Stimulated activated CD4-positive, alpha-beta T cell treated with anti-CD3 and anti-CD28 coated beads, Interleukin-12 subunit alpha, Interleukin-12 subunit beta, amount 100 ng/mL, for 48 hours (primary cell): ENCODE results near the gene RLBP1.

Experiments
- DNase-seq, 3 donors: peaks; one replicate each; pipeline ENCODE4 v3.0.0-alpha.2; 2020; ENCODE audit warnings: low read depth in 2 of 3, low spot score in 1 of 3

Gene RLBP1

DNA sequence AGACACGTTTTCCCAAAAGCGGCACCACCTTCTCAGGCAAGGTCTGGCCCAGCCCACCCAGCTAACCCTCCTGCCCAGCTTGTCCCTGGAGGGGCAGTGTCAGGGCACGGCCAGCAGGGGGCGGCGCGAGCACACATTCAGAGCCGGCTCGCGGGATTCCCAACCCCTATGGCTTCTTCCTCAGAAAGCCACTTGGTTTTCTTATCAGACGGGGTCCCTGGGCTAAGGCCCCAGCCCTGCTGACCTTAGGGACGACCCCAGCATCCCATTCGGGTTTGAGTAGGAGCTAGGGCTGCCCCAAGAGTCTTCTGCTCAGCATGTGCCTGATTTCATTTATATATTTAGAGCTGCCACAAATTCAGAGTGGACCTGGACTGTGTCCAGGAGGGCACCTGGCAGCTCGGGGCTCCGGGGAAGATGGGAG is 14.5 kb downstream of the RLBP1 start:
- DNase-seq: peak; percentile 57 to 76 (median 67)

- DNase-seq: no peak
Observed at GRCh38 chr15:89205991-89206585, 15.3 kb downstream of the RLBP1 start.

DNA sequence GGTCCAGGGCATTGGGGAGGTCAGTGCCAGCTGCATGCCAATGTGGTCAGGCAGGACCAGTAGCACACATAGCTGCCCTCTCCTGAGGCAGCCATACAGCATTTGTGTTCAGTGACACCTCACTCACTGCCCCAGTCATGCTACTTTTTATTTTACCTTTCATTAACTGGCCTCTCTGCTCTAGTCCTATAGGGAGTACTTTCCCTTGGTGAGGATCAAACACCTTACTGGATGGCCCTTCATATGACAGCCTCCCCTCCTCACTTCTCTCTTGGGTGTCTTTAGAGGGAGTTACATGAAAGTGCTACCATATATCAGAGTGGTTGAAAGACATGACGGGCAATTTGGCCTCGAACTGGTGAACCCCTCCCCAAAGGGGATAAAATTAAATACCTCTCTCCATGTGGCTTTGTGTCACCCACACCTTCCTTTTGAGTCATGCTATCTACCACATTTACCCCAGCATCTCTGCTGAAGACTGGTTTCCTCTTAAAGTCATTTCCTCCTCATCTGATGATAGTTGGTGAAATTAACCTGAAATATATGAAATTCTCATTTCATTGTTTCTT is 17.6 kb downstream of the RLBP1 start:
- DNase-seq: peak in 2 of 3 donors; percentile 20 to 37

DNA sequence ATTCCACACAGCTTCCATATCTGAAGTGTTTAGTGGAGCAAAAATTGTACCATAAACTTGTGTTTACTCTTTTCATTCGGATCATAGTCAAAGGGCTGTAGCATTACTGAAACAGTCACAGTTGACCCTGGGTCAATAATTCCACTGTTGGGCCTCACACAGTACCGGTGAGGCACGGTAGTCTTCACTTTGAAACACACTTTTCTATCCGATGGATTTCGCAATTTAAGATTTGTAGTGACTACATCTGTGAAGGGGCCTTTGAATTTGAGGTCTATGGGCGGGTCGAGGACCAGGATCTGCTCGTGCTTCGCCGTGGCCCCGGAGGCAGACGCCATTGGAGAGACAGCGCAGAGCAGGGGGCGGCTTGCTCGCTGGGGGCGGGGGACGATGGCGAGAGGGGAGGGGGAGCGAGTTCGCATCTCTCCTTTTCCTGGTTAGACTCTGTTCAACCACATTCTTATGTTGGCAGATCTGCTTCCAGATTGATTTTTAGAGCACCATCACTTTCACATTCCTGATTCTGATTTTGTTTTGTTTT is 19.8 kb downstream of the RLBP1 start:
- no peak for DNase-seq

- no peak for DNase-seq
Observed at GRCh38 chr15:89200182-89200581, 21.2 kb downstream of the RLBP1 start.

DNA sequence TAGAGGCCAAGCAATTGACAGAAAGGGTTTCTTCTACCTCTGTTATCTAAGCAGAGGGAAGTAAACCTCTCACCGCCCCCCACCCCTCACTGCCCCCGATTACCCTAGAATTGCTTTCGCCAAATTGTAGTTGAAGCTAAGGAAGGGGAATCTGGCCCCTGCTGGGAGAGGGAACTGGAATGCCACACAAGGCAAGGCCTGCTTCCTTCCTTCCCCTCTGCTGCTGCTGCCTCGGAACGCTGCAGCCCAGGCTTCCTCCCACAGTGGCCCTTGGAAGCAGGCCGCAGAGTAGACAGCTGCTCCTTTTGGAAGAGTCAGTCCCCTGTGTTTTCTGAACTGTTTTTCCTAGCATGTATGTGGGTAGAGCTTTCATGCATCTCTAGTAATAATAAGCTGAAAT is 21.6 kb downstream of the RLBP1 start:
- no peak for DNase-seq

DNA sequence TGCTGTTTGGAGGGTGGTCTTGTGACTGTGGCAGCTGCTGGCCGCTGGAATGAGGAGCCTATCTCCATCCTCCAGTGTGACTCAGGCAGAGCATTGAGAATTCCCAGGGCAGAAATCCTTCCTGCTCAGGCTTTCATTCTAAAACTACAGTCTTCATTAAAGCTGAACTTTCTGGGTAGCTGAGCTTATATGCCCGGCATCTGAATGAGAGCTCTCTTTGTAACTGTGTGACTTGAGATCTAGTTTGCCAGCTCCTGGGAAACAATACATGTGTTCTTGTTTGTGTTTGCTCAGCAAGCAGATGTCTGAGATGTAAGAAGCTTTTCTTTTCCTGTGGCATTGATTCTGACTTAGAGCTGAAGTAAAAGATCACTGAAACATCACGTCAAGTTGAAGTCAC is 22.4 kb downstream of the RLBP1 start:
- no peak for DNase-seq

DNA sequence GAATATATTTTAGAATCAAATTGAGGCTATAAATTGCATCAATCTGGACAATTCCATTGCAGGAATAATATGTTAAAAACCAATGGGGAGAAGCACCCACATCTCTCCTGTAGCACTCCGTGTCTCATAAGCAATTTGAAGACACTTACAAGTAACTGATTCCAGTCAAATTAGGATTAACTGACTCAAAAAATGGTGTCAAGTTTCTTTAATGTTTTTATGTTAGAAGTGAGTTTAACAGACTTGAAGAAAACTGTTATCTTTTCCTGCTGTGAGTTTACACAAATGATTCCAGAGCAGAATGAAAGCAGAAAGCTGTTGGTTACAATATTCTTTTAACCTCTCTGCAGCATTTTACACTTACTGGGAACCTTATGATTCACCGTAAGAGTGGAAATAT is 23.2 kb downstream of the RLBP1 start:
- DNase-seq: no peak

- no peak for DNase-seq
Observed at GRCh38 chr15:89197503-89197971, 23.8 kb downstream of the RLBP1 start.

DNA sequence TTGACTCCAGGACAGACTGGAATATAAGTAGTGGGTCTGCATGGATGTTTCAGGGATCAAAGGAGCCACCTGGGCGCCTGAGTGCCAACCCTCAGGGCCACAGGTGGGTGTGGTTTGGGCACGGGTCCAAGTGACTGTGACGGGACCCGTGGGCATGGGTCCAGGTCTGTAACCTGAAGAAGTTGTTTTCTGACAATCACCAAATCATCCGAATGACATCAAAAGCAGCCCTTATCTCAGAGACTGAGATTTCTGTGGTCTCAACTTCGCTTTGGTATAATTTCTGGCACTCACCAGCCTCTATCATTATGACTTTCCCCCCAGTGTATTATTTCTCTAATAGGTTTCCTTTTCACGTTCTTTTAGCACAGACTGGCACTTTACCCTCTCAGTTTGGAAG is 24.4 kb downstream of the RLBP1 start:
- DNase-seq: peak in 2 of 3 donors; percentile 33 to 53

- no peak for DNase-seq
Observed at GRCh38 chr15:89196241-89196640, 25.1 kb downstream of the RLBP1 start.

- no peak for DNase-seq
Observed at GRCh38 chr15:89195836-89196235, 25.5 kb downstream of the RLBP1 start.

- DNase-seq: no peak
Observed at GRCh38 chr15:89194608-89195007, 26.8 kb downstream of the RLBP1 start.

- no peak for DNase-seq
Observed at GRCh38 chr15:89192766-89193165, 28.6 kb downstream of the RLBP1 start.

- no peak for DNase-seq
Observed at GRCh38 chr15:89192136-89192535, 29.2 kb downstream of the RLBP1 start.

DNA sequence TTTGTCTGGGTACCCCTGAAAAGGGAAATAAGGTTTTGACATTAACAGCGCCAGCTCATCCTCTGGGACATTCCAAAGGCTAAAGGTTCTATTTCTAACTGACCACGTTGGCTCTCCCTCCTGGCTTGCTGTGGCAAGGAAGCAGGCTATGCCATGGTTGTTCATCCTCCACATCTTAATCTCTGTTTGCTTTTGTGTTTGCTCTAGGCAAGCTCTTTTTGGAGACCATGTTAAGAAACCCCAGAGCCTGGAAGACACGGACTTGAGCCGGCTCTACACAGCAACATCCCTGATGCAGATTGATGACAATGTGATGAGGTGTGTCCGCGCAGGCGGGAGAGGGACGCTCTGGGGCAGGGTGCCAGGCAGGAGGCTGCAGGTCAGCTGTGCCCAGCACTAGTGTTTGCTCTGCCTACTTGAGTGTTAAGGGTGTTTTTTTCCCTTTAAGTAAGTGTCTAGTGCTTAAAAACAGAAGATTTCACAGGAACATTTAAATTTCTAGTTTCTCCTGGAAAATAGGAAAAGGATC is 33.3 kb downstream of the RLBP1 start:
- no peak for DNase-seq

GRCh38 chr15:89187301-89187985 is 33.9 kb downstream of the RLBP1 start:
- DNase-seq: no peak

DNA sequence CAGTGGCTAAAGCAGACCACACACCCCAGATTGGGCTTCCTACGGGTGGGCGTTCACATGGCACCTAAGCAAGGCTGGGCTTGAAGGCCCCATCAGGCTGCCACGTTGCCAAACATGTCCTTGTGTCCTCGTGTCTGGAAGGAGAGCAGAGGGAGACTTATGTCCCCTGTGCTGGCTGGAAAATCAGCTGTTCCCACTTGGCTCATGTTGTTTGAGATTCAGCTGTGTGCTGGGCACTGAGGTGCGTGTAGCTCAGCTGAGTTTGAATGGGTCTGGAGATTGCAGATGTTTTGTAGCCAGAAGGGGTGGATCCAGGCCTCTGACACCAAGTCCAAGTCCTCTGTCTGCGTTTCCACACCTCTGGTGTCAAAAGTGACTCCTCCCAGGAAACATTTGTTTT is 34.6 kb downstream of the RLBP1 start:
- no peak for DNase-seq

DNA sequence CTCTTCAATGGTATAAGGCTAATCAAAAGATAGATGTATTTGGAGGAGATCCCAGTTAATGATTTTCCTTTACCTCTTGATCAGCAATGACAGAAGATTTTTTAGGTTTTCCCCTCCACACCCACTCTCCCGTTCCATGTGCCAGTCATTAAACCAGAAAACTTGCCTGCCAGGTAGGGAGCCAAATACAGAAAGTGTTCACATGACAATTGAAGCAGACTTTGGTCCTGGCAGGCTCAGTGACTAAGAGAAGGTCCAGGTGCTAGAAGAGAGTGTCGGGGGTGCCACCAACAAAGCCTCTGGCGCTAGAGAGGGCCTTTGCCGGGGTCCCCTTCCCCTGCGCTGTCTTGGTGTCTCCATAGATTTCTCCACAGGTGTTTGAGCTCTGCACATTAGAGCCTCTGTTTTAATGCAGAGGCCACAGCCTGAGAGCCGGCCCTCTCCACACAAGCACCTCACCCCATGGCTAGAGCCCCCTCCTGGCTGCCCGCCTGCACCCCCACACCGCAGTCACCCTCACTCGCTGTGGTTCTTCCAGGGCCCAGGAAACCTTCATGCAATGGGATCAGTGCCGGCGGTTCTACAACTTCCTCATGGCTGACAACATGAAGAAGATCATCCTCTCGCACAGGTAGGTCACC is 36.4 kb downstream of the RLBP1 start:
- no peak for DNase-seq

GRCh38 chr15:89184357-89184756 is 37.0 kb downstream of the RLBP1 start:
- DNase-seq: no peak
